ENCODE results near the gene DLAT. TPM values are rescaled to one million over a fixed set of nuclear protein-coding genes. Genes with fewer than 3 reads are reported as not detected.

DLAT gene
- total RNA-seq, 2 donors from 2014 or later, result 19.9 to 21.2 TPM

DNA sequence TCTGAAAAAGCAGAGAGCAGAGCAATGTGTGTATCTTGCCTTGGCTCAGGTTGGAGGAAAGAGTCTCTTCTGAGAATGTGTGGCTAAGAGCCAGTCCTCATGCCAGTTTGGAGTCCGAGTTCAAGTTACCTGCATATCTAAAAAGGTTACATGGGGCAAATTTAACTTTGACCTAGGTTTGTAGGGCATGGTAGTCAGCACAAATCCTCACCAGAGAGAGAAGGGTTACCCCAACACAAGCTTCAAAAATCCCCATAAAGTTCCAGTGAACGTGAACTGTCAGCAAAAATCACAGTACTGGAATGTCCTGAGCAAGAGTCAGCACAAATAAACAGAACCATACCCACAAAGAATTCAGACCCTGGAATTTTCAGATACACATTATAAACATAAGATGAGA lies 75.3 kb downstream of the DLAT start:
- H3K36me3 ChIP-seq, result no peaks in the 10 kb centered on the region
- WGBS, result 47% methylated on average over 2 of the region's 2 CpGs

DNA sequence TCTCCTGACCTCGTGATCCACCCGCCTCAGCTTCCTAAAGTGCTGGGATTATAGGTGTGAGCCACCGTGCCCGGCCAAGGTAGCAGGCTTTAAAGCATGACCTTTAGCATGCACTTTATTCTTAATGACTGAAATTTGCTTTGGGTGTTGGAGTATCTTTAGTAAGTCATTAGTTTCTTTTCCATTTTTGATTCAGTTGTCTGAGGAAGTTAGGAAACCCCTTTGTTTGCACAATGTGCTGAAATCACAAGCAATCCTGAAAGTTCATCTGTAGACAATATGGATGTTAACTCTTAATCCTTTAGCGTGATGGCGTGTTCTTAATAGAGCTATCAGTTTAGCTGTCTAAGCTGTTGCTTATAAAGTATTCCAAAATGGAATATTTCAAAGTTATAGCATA lies 78.2 kb downstream of the DLAT start:
- TF ChIP-seq POLR2AphosphoS5 (IDR thresholded peaks at IDR 0.05) (no peak), POLR2A (IDR thresholded peaks at IDR 0.05) (no peak)
- TF ChIP-seq, protein P1, sequence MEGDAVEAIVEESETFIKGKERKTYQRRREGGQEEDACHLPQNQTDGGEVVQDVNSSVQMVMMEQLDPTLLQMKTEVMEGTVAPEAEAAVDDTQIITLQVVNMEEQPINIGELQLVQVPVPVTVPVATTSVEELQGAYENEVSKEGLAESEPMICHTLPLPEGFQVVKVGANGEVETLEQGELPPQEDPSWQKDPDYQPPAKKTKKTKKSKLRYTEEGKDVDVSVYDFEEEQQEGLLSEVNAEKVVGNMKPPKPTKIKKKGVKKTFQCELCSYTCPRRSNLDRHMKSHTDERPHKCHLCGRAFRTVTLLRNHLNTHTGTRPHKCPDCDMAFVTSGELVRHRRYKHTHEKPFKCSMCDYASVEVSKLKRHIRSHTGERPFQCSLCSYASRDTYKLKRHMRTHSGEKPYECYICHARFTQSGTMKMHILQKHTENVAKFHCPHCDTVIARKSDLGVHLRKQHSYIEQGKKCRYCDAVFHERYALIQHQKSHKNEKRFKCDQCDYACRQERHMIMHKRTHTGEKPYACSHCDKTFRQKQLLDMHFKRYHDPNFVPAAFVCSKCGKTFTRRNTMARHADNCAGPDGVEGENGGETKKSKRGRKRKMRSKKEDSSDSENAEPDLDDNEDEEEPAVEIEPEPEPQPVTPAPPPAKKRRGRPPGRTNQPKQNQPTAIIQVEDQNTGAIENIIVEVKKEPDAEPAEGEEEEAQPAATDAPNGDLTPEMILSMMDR (IDR thresholded peaks at IDR 0.05), result no peak
- Histone ChIP-seq H3K27me3 (replicated peaks; ENCODE audit: insufficient read depth) (no peaks in the 10 kb centered on the region), H3K4me3 (no peak overlapping the region), H3K9me3 (no peaks in the 10 kb centered on the region), H3K4me1 (replicated peaks) (no peaks in the 10 kb centered on the region), H3K27ac (no peak overlapping the region), H3K36me3 (no peaks in the 10 kb centered on the region)
- intact Hi-C loops (cut with DNase I), result no loop called here
- no peak for DNase-seq (ENCODE audit: low spot score)
- 93% methylated on average over 6 of the region's 6 CpGs for WGBS

More for the DNA sequence above, 75.3 kb downstream of the DLAT start:
- no peaks in the 10 kb centered on the region for H3K9me3 ChIP-seq
- no peaks in the 10 kb centered on the region for H3K4me1 ChIP-seq (replicated peaks)
- intact Hi-C loops (cut with DNase I), result no loop called here
- DNase-seq (ENCODE audit: low spot score), result no peak
- H3K27ac ChIP-seq, result no peak overlapping the region
- no peaks in the 10 kb centered on the region for H3K27me3 ChIP-seq (replicated peaks; ENCODE audit: insufficient read depth)
- no peak overlapping the region for H3K4me3 ChIP-seq
- no peak for TF ChIP-seq POLR2AphosphoS5 (IDR thresholded peaks at IDR 0.05)
- TF ChIP-seq, protein P1 (IDR thresholded peaks at IDR 0.05), result no peak

DNA sequence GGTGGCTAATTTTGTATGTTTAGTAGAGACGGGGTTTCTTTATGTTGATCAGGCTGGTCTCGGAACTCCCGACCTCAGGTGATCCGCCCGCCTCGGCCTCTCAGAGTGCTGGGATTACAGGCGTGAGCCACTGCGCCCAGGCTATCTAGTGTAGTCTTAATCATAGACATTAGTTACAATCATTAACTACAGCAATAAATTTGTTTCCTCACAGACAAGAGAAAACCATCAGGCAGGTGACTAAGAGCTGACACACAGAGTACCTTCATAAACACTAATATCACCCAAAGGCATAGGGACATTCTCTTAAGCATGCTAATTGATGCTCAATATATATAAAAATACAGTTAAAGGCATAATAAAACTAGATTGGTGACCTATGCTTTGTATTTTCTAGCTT lies 80.9 kb downstream of the DLAT start:
- Histone ChIP-seq H3K4me1 (replicated peaks) (no peaks in the 10 kb centered on the region), H3K9me3 (no peaks in the 10 kb centered on the region), H3K27ac (no peak overlapping the region), H3K4me3 (no peak overlapping the region), H3K36me3 (no peaks in the 10 kb centered on the region), H3K27me3 (replicated peaks; ENCODE audit: insufficient read depth) (no peaks in the 10 kb centered on the region)
- 94% methylated on average over 8 of the region's 8 CpGs for WGBS
- TF ChIP-seq POLR2A (IDR thresholded peaks at IDR 0.05) (no peak), POLR2AphosphoS5 (IDR thresholded peaks at IDR 0.05) (no peak)
- TF ChIP-seq, protein P1 (IDR thresholded peaks at IDR 0.05), result no peak
- intact Hi-C loops (cut with DNase I), result no loop called here
- DNase-seq (ENCODE audit: low spot score), result no peak

Small RNA genes lying within 50 kb of the gene (small RNA-seq; reads per million reads assigned to genes)
- gene AP000907.3, result 0 reads per million in 2 donors
- 0 reads per million in 2 donors for gene RNU6-893P

Other genes starting within 250 kb of the DLAT start
- 10 to 100 TPM; 24.9 to 26.5 TPM for gene ALG9, start 153.8 kb upstream of the DLAT start, total RNA-seq
- 1 to 10 TPM; 2.7 to 7.6 TPM for gene FDXACB1, start 146.2 kb upstream of the DLAT start, total RNA-seq
- gene CFAP68, start 145.9 kb upstream of the DLAT start, total RNA-seq, result 10 to 100 TPM; 42.2 to 46.2 TPM
- 10 to 100 TPM; 59.0 to 80.1 TPM for gene CRYAB, start 113.6 kb upstream of the DLAT start, total RNA-seq
- gene HSPB2, start 112.7 kb upstream of the DLAT start, total RNA-seq, result under 1 TPM in 1 of 2 donors, not detected in 1; 0.85 TPM
- 10 to 100 TPM; 13.2 to 31.5 TPM for gene C11orf52, start 106.5 kb upstream of the DLAT start, total RNA-seq
- 10 to 100 TPM; 32.9 to 35.2 TPM for gene DIXDC1, start 88.1 kb upstream of the DLAT start, total RNA-seq
- 10 to 100 TPM in 1 of 2 donors, 1 to 10 TPM in 1; 1.1 to 13.7 TPM for gene PIH1D2, start 48.6 kb downstream of the DLAT start, total RNA-seq
- gene NKAPD1, start 48.9 kb downstream of the DLAT start, total RNA-seq, result 10 to 100 TPM; 11.8 to 16.8 TPM
- 10 to 100 TPM; 43.1 to 49.5 TPM for gene TIMM8B, start 61.3 kb downstream of the DLAT start, total RNA-seq
- gene SDHD, start 61.5 kb downstream of the DLAT start, total RNA-seq, result 100 to 1,000 TPM in 1 of 2 donors, 10 to 100 TPM in 1; 91.6 to 107 TPM
- 1 to 10 TPM; 4.0 to 8.8 TPM for gene IL18, start 138.7 kb downstream of the DLAT start, total RNA-seq
- 1 to 10 TPM in 1 of 2 donors, not detected in 1; 4.0 TPM for gene TEX12, start 142.0 kb downstream of the DLAT start, total RNA-seq
- gene BCO2, start 150.1 kb downstream of the DLAT start, total RNA-seq, result 1 to 10 TPM; 3.2 to 9.1 TPM
- 10 to 100 TPM; 24.4 to 28.7 TPM for gene PTS, start 201.0 kb downstream of the DLAT start, total RNA-seq
- gene PLET1, start 235.5 kb downstream of the DLAT start, total RNA-seq, result not detected